ENCODE measurements around the gene SRGAP3.

Gene SRGAP3

GRCh38 chr3:9247361-9247940 lies 2.0 kb downstream of the SRGAP3 start:
- H3K4me3 ChIP-seq (ENCODE audit: control insufficient read depth in 1 of 7, extremely low read depth in 1 of 7, insufficient read depth in 4 of 7, low read depth in 2 of 7, low read length in 6 of 7): peak overlapping the region in 3 of 7 experiments; percentile 17 to 76 (median 24)
- 93% methylated on average over 12 of the region's 12 CpGs for WGBS (ENCODE audit: insufficient coverage)
- CTCF ChIA-PET: no interaction called here
- DNase-seq: no peak
- no peak overlapping the region for H3K27ac ChIP-seq (ENCODE audit: insufficient read depth in 1 of 2, low read depth in 1 of 2, low read length in 2 of 2, poor library complexity in 1 of 2, severe bottlenecking in 2 of 2)
- POLR2A ChIA-PET: no interaction called here
- no peaks in the 10 kb centered on the region for H3K9me3 ChIP-seq (ENCODE audit: control extremely low read depth in 1 of 5, control insufficient read depth in 4 of 5, insufficient read depth in 2 of 5, low read depth in 1 of 5, low read length in 4 of 5)
- H3K27me3 ChIP-seq (replicated peaks in 2 of 5; ENCODE audit: control insufficient read depth in 4 of 5, insufficient read depth in 5 of 5, low read length in 4 of 5): no peaks in the 10 kb centered on the region
- H3K36me3 ChIP-seq (ENCODE audit: control insufficient read depth in 4 of 4, insufficient read depth in 4 of 4, low read length in 3 of 4): no peaks in the 10 kb centered on the region
- peaks cover 12 to 33% (median 27%) of the 10 kb centered on the region in 4 experiments for H3K4me1 ChIP-seq (ENCODE audit: control extremely low read depth in 1 of 4, control insufficient read depth in 4 of 4, insufficient read depth in 4 of 4, low read length in 3 of 4)

GRCh38 chr3:9246189-9246588 lies 3.3 kb downstream of the SRGAP3 start:
- no peak overlapping the region for H3K4me3 ChIP-seq (ENCODE audit: control insufficient read depth in 1 of 7, extremely low read depth in 1 of 7, insufficient read depth in 4 of 7, low read depth in 2 of 7, low read length in 6 of 7)
- no peak for DNase-seq
- 100% methylated on average over 2 of the region's 4 CpGs for WGBS (ENCODE audit: insufficient coverage)
- H3K4me1 ChIP-seq (ENCODE audit: control extremely low read depth in 1 of 4, control insufficient read depth in 4 of 4, insufficient read depth in 4 of 4, low read length in 3 of 4): peaks cover 12 to 33% (median 27%) of the 10 kb centered on the region in 4 experiments
- H3K9me3 ChIP-seq (ENCODE audit: control extremely low read depth in 1 of 5, control insufficient read depth in 4 of 5, insufficient read depth in 2 of 5, low read depth in 1 of 5, low read length in 4 of 5): no peaks in the 10 kb centered on the region
- H3K36me3 ChIP-seq (ENCODE audit: control insufficient read depth in 4 of 4, insufficient read depth in 4 of 4, low read length in 3 of 4): no peaks in the 10 kb centered on the region
- H3K27ac ChIP-seq (ENCODE audit: insufficient read depth in 1 of 2, low read depth in 1 of 2, low read length in 2 of 2, poor library complexity in 1 of 2, severe bottlenecking in 2 of 2): no peak overlapping the region
- ChIA-PET CTCF (interaction anchor here (0.6 to 1.7 kb wide), 2 partner anchors 13 to 30 kb away, joined by 3 to 4 read pairs; no protein-coding TSS in a partner anchor), POLR2A (no interaction called here)
- H3K27me3 ChIP-seq (replicated peaks in 2 of 5; ENCODE audit: control insufficient read depth in 4 of 5, insufficient read depth in 5 of 5, low read length in 4 of 5): no peaks in the 10 kb centered on the region

DNA sequence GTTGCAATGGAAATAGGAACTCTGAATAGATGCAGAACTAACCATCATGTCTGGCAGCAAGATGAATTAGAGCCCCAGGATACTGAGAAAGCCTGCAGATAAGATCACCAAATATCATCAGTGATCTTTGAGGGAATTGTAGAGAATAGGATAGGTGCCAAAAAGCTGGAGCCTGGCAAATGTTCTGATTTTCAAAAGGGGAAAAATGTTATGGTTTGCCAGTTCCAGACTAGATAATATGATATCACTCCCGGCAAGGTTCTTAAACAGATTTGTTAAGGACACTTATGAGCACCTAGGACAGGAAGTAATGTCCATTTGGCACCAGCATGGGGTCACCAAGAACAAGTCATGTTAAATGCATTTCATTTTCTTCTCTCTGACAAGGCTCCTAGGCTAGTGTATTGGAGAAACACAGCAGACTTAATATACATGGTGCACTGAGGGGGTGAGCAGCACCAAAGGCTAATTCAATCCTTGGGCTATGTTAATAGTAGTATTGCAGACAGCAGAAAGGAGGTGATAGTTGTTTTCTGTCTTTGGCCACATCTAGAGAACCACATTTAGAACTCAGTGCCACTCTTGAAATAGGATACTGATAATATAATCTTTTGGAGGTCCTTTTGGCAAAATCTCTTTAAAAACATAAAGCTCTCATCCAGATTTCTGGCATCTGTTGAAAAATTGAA lies 4.8 kb downstream of the SRGAP3 start:
- Histone ChIP-seq H3K27ac (ENCODE audit: insufficient read depth in 1 of 2, low read depth in 1 of 2, low read length in 2 of 2, poor library complexity in 1 of 2, severe bottlenecking in 2 of 2) (no peak overlapping the region), H3K36me3 (ENCODE audit: control insufficient read depth in 4 of 4, insufficient read depth in 4 of 4, low read length in 3 of 4) (no peaks in the 10 kb centered on the region), H3K4me3 (ENCODE audit: control insufficient read depth in 1 of 7, extremely low read depth in 1 of 7, insufficient read depth in 4 of 7, low read depth in 2 of 7, low read length in 6 of 7) (no peak overlapping the region), H3K9me3 (ENCODE audit: control extremely low read depth in 1 of 5, control insufficient read depth in 4 of 5, insufficient read depth in 2 of 5, low read depth in 1 of 5, low read length in 4 of 5) (no peaks in the 10 kb centered on the region), H3K4me1 (ENCODE audit: control extremely low read depth in 1 of 4, control insufficient read depth in 4 of 4, insufficient read depth in 4 of 4, low read length in 3 of 4) (peaks cover 6 to 24% (median 19%) of the 10 kb centered on the region in 4 experiments), H3K27me3 (replicated peaks in 2 of 5; ENCODE audit: control insufficient read depth in 4 of 5, insufficient read depth in 5 of 5, low read length in 4 of 5) (no peaks in the 10 kb centered on the region)
- POLR2A ChIA-PET: no interaction called here
- 86% methylated on average over 1 of the region's 1 CpG for WGBS (ENCODE audit: insufficient coverage)
- no peak for DNase-seq
- CTCF ChIA-PET: no interaction called here

- H3K36me3 ChIP-seq (ENCODE audit: control insufficient read depth in 4 of 4, insufficient read depth in 4 of 4, low read length in 3 of 4): no peaks in the 10 kb centered on the region
- no peaks in the 10 kb centered on the region for H3K27me3 ChIP-seq (replicated peaks in 2 of 5; ENCODE audit: control insufficient read depth in 4 of 5, insufficient read depth in 5 of 5, low read length in 4 of 5)
- 90% methylated on average over 2 of the region's 4 CpGs for WGBS (ENCODE audit: insufficient coverage)
- no peak overlapping the region for H3K27ac ChIP-seq (ENCODE audit: insufficient read depth in 1 of 2, low read depth in 1 of 2, low read length in 2 of 2, poor library complexity in 1 of 2, severe bottlenecking in 2 of 2)
- H3K4me1 ChIP-seq (ENCODE audit: control extremely low read depth in 1 of 4, control insufficient read depth in 4 of 4, insufficient read depth in 4 of 4, low read length in 3 of 4): no peaks in the 10 kb centered on the region
- ChIA-PET CTCF (interaction anchor here (1.0 kb wide), 1 partner anchor 8 kb away, joined by 3 read pairs; no protein-coding TSS in a partner anchor), POLR2A (no interaction called here)
- H3K9me3 ChIP-seq (ENCODE audit: control extremely low read depth in 1 of 5, control insufficient read depth in 4 of 5, insufficient read depth in 2 of 5, low read depth in 1 of 5, low read length in 4 of 5): no peaks in the 10 kb centered on the region
- peak in 1 of 3 donors; percentile 10 for DNase-seq
- H3K4me3 ChIP-seq (ENCODE audit: control insufficient read depth in 1 of 7, extremely low read depth in 1 of 7, insufficient read depth in 4 of 7, low read depth in 2 of 7, low read length in 6 of 7): no peak overlapping the region
Observed at GRCh38 chr3:9241956-9242355, 7.5 kb downstream of the SRGAP3 start.

DNA sequence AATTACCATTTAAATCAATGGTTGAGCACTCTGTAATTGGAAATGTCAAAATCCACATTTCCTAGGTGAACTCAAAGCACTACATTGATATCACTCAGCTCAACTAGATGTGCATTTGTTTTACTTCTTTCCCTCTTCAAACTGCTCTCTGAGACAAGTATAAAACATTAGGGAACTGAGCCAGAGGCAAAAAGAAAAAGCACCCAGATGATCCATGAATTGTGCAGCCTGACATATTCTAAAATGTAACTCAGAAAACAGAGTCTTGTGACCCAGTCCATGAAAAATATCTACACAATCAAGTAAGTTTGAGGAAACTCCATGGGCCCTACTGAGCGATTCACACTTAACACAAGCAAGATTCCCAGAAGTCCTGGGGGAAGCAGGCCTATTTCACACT lies 9.8 kb downstream of the SRGAP3 start:
- ChIA-PET CTCF (no interaction called here), POLR2A (no interaction called here)
- Histone ChIP-seq H3K36me3 (ENCODE audit: control insufficient read depth in 4 of 4, insufficient read depth in 4 of 4, low read length in 3 of 4) (no peaks in the 10 kb centered on the region), H3K27me3 (replicated peaks in 2 of 5; ENCODE audit: control insufficient read depth in 4 of 5, insufficient read depth in 5 of 5, low read length in 4 of 5) (no peaks in the 10 kb centered on the region), H3K4me1 (ENCODE audit: control extremely low read depth in 1 of 4, control insufficient read depth in 4 of 4, insufficient read depth in 4 of 4, low read length in 3 of 4) (no peaks in the 10 kb centered on the region), H3K27ac (ENCODE audit: insufficient read depth in 1 of 2, low read depth in 1 of 2, low read length in 2 of 2, poor library complexity in 1 of 2, severe bottlenecking in 2 of 2) (no peak overlapping the region), H3K4me3 (ENCODE audit: control insufficient read depth in 1 of 7, extremely low read depth in 1 of 7, insufficient read depth in 4 of 7, low read depth in 2 of 7, low read length in 6 of 7) (no peak overlapping the region), H3K9me3 (ENCODE audit: control extremely low read depth in 1 of 5, control insufficient read depth in 4 of 5, insufficient read depth in 2 of 5, low read depth in 1 of 5, low read length in 4 of 5) (peaks cover 0 to 3% (median 0%) of the 10 kb centered on the region in 5 experiments)
- DNase-seq: no peak
- no CpG with 5 or more reads among the region's 1 CpG for WGBS (ENCODE audit: insufficient coverage)

DNA sequence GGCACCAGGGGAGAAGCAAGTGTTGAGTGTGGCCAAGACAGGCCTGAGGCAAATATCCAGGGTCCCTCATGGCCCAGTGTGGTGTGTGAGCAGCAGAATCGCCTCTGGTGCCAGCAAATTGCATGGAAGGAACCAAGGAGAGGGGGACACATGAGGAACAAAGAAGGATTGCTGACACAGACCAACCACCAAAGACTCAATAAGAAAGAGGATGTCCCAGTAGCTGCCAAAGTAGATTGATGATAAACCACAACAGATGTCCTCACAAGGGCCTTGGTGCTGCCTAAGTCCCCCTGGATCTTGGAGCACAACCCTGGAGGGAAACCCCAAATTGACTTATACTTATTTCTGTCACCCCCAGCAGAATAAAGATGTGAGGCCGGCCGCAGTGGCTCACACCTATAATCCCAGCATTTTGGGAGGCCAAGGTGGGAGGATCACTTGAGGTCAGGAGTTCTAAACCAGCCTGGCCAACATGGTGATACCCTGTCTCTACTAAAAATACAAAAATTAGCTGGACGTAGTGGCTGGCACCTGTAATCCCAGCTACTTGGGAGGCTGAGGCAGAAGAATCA lies 10.6 kb downstream of the SRGAP3 start:
- Histone ChIP-seq H3K27ac (ENCODE audit: insufficient read depth in 1 of 2, low read depth in 1 of 2, low read length in 2 of 2, poor library complexity in 1 of 2, severe bottlenecking in 2 of 2) (no peak overlapping the region), H3K4me3 (ENCODE audit: control insufficient read depth in 1 of 7, extremely low read depth in 1 of 7, insufficient read depth in 4 of 7, low read depth in 2 of 7, low read length in 6 of 7) (no peak overlapping the region), H3K27me3 (replicated peaks in 2 of 5; ENCODE audit: control insufficient read depth in 4 of 5, insufficient read depth in 5 of 5, low read length in 4 of 5) (no peaks in the 10 kb centered on the region), H3K4me1 (ENCODE audit: control extremely low read depth in 1 of 4, control insufficient read depth in 4 of 4, insufficient read depth in 4 of 4, low read length in 3 of 4) (no peaks in the 10 kb centered on the region), H3K9me3 (ENCODE audit: control extremely low read depth in 1 of 5, control insufficient read depth in 4 of 5, insufficient read depth in 2 of 5, low read depth in 1 of 5, low read length in 4 of 5) (peaks cover 0 to 3% (median 0%) of the 10 kb centered on the region in 5 experiments), H3K36me3 (ENCODE audit: control insufficient read depth in 4 of 4, insufficient read depth in 4 of 4, low read length in 3 of 4) (no peaks in the 10 kb centered on the region)
- DNase-seq: peak in 1 of 3 donors; percentile 13
- WGBS (ENCODE audit: insufficient coverage): 93% methylated on average over 4 of the region's 4 CpGs
- ChIA-PET POLR2A (no interaction called here), CTCF (no interaction called here)

DNA sequence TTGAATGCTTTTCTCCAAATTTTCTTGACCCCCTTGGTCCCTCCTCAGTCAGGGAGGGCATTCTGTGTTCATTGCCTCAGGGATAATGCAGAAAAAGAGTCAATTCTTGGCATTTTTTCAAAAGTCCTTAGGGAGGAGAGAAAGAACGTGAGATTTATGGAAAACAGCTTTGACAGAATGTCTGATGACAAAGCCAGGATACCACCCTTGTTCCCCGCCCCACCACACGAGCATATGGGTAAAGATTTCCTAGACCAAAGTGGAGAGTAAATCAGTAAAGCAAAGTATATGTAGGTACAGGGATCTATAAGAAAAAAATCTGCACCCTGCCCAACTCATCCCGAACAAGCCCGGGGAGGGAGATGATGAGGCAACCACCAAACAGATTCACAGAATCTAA lies 11.2 kb downstream of the SRGAP3 start:
- Histone ChIP-seq H3K4me3 (ENCODE audit: control insufficient read depth in 1 of 7, extremely low read depth in 1 of 7, insufficient read depth in 4 of 7, low read depth in 2 of 7, low read length in 6 of 7) (no peak overlapping the region), H3K27ac (ENCODE audit: insufficient read depth in 1 of 2, low read depth in 1 of 2, low read length in 2 of 2, poor library complexity in 1 of 2, severe bottlenecking in 2 of 2) (no peak overlapping the region), H3K27me3 (replicated peaks in 2 of 5; ENCODE audit: control insufficient read depth in 4 of 5, insufficient read depth in 5 of 5, low read length in 4 of 5) (no peaks in the 10 kb centered on the region), H3K36me3 (ENCODE audit: control insufficient read depth in 4 of 4, insufficient read depth in 4 of 4, low read length in 3 of 4) (no peaks in the 10 kb centered on the region), H3K9me3 (ENCODE audit: control extremely low read depth in 1 of 5, control insufficient read depth in 4 of 5, insufficient read depth in 2 of 5, low read depth in 1 of 5, low read length in 4 of 5) (peaks cover 0 to 3% (median 0%) of the 10 kb centered on the region in 5 experiments), H3K4me1 (ENCODE audit: control extremely low read depth in 1 of 4, control insufficient read depth in 4 of 4, insufficient read depth in 4 of 4, low read length in 3 of 4) (no peaks in the 10 kb centered on the region)
- no peak for DNase-seq
- ChIA-PET POLR2A (no interaction called here), CTCF (no interaction called here)
- WGBS (ENCODE audit: insufficient coverage): 98% methylated on average over 5 of the region's 5 CpGs

All from common myeloid progenitor, CD34-positive (primary cell).